HG02610 (cell line): ENCODE data around the gene SMIM26.
"Not testable (repeated sequence)": the region's sequence is repeated elsewhere in the genome, so short reads cannot be mapped to it uniquely, and the experiment has no call there.

ENCODE experiments used
- ATAC-seq: cut with Tn5 transposase; IDR thresholded peaks from one replicate; pipeline ENCODE4 v1.9.1; 2021; ENCODE audit warnings: mild to moderate bottlenecking, moderate library complexity; ENCODE audit not compliant: unreplicated experiment

Gene SMIM26

GRCh38 chr20:18566892-18567738 lies at the start of gene SMIM26:
Gene SMIM26, plus strand, starts transcription at chr20:18567432. Its CDS starts 47 bp downstream, at chr20:18567479.
- ATAC-seq, result peak; percentile 97

- ATAC-seq, result not testable (repeated sequence)
These were observed 45.2 kb upstream of the SMIM26 start for GRCh38 chr20:18522066-18522465.

- no peak for ATAC-seq
These were observed 44.2 kb upstream of the SMIM26 start for GRCh38 chr20:18523066-18523465.

- ATAC-seq, result no peak
These were observed 42.6 kb upstream of the SMIM26 start for GRCh38 chr20:18524646-18525045.

GRCh38 chr20:18526761-18527160 lies 40.5 kb upstream of the SMIM26 start:
- ATAC-seq, result not testable (repeated sequence)

GRCh38 chr20:18527339-18527738 lies 39.9 kb upstream of the SMIM26 start:
- no peak for ATAC-seq

- ATAC-seq, result no peak
These were observed 39.4 kb upstream of the SMIM26 start for GRCh38 chr20:18527836-18528235.

GRCh38 chr20:18529041-18529440 lies 38.2 kb upstream of the SMIM26 start:
- no peak for ATAC-seq

GRCh38 chr20:18532626-18533025 lies 34.6 kb upstream of the SMIM26 start:
- ATAC-seq, result no peak

GRCh38 chr20:18533491-18533890 lies 33.7 kb upstream of the SMIM26 start:
- ATAC-seq, result no peak

GRCh38 chr20:18533978-18534644 lies 33.1 kb upstream of the SMIM26 start:
- no peak for ATAC-seq

GRCh38 chr20:18537651-18538050 lies 29.6 kb upstream of the SMIM26 start:
- no peak for ATAC-seq

GRCh38 chr20:18541741-18542140 lies 25.5 kb upstream of the SMIM26 start:
- ATAC-seq, result no peak

- no peak for ATAC-seq
These were observed 24.0 kb upstream of the SMIM26 start for GRCh38 chr20:18543216-18543615.

- ATAC-seq, result no peak
These were observed 23.3 kb upstream of the SMIM26 start for GRCh38 chr20:18543932-18544331.

GRCh38 chr20:18545566-18545965 lies 21.7 kb upstream of the SMIM26 start:
- ATAC-seq, result no peak

GRCh38 chr20:18548465-18548864 lies 18.8 kb upstream of the SMIM26 start:
- no peak for ATAC-seq

- ATAC-seq, result no peak
These were observed 13.5 kb upstream of the SMIM26 start for GRCh38 chr20:18553746-18554145.

- no peak for ATAC-seq
These were observed 483 bp downstream of the SMIM26 start for GRCh38 chr20:18567739-18568091.

- ATAC-seq, result no peak
These were observed 3.8 kb downstream of the SMIM26 start for GRCh38 chr20:18571009-18571408.

- ATAC-seq, result no peak
These were observed 4.3 kb downstream of the SMIM26 start for GRCh38 chr20:18571578-18571977.

- ATAC-seq, result no peak
These were observed 10.7 kb downstream of the SMIM26 start for GRCh38 chr20:18577942-18578341.
